Raji (cell line): Measurements from ENCODE around the gene MYADML2.
A peak's percentile ranks its signal among the peaks of the same experiment; 100 is the strongest.

Source experiments
- POLR2A ChIP-seq: IDR thresholded peaks from 2 replicates; pipeline ENCODE4 v1.6.1; 2011; ENCODE audit warnings: low read depth, low read length, control low read depth; ENCODE audit not compliant: insufficient read depth

The MYADML2 gene

GRCh38 chr17:81964081-81964849, 17.2 kb upstream of the MYADML2 start:
- TF ChIP-seq POLR2A = no peak

DNA sequence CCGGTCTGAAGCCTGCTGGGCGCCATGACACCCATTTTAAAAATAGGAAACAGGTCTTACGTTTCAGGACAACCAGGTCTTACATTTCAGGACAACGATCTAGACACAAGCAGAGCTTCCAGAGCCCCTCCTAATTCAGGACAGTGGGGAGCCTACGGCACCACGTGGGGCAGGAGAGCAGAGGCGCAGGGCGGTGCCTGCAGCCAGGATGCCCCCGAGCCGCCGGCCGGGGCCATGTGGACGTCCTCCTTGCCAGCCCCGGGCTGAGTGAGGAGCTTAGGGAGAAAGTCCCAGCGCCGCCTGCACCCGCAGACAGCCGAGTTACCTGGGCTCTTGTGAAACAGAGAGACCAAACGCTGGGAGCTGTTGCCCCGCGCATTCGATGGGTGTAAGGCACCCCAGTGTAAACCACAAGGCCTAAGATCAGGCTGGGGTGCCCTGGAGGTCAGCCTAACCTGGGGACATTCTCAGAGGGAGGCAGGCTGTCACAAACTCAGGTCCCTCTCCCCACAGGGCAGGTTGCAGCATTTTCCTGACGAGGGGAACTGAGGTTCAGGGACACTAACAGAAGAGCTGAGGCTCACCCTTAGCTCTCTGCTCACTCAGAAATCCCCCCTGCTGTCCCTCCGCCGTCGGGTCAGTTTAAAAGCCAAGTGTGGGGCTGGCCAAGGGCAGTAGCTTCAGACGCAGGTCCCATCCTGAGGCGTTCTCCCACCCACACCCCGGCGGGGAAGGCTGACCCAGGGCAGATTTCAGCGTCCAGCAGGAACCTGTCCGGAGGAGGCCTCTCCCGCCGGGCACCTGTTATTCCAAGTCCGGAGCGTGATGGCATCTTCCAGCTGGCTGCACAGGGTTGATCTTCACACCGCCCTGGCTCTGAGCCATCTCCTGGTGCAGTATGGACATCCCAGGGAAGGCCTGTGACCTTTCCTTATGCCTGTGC, 15.7 kb upstream of the MYADML2 start:
- no peak for TF ChIP-seq POLR2A

DNA sequence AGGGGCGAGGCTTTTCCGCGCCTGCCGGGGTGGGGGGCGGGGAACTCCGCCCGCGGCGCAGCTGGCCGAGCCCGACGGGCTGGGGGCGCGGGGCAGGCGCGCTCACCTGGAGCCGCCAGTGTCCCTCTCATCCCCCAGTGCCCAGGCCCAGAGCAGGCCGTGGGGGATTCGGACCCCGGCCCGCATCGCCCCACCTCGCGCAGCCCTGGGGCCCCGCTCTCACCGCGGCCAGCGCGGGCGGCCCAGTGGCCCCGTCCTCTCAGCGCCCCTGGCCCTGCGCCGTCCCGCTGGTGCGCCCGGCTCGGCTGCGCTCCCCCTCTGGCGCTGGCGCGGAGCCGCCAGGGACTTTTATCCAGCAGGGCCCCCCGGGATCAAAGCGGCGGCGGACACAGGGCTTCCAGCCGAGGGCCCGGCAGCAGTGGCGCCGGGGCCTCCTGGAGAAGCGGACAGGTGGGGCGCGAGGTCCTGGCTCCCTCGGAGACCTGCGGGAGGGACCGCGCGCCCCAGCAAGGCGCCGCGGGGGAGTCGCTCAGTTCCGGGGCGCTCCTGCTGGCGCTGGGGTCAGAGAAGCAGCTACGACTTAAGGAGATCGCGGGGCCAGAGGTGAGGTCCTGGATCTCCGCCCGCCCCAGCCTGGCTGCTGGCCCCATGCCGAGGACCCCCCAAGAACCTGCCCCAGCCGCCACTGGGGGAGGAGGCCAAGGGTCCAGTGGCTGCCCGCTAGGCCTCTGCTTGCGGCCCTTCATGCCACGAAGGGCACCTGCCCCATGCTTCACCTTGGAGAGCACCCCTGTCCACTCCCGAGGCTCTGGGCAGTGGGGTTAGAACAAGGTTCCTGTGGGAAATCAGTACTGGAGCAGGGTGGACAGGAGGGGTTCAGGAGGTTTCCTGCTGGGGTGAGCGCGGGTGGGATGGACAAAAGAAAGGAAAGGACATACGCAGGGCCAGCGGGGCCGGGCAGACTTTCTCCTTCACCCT, 14.8 kb upstream of the MYADML2 start:
- no peak for TF ChIP-seq POLR2A

- no peak for TF ChIP-seq POLR2A
These were observed 14.1 kb upstream of the MYADML2 start, which contains the start of gene NOTUM for GRCh38 chr17:81961087-81961511. NOTUM (minus strand) TSS chr17:81961187; CDS start chr17:81960909, 278 bp downstream.

GRCh38 chr17:81960130-81960958, 13.3 kb upstream of the MYADML2 start:
- no peak for TF ChIP-seq POLR2A

DNA sequence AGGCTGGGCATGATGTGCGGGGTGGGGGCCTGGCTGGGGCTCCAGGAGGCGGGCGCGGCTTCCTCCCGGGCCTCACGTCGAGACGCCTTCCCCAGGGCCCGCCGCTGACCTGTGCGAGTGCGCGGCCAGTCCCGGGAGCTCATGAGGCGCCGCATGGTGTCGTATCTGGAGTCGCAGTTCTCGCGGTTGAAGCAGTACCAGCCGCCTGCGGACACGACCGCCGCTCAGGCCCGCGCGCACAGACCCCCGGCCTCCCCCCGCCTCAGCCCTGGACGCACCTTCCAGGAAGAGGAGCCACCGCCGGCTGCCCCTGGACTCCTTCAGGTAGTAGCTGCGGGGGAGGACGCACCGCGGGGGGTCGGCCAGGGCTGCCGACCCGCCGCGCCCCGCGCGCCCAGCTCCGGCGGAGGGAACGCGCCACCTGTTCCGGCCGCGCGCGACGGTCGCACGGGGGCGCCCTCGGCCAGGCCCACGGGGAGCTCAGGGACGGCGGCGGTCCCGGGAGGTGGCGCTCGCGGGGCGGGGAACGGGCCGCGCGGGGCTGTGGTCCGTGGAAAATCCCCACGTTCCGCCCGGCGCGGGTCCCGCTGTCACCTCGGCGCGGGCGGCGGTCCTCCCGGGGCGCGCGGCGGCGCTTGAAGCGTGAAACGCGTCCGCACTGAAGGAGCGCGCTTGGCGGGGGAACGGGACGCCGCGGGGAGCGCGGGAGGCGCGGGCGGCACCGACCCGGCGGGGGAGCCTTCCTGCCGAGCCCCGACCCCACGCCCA, 12.5 kb upstream of the MYADML2 start:
- peak; percentile 21; the same call in 1 of the 2 replicates for TF ChIP-seq POLR2A

GRCh38 chr17:81958633-81959342, 11.8 kb upstream of the MYADML2 start:
- no peak for TF ChIP-seq POLR2A

DNA sequence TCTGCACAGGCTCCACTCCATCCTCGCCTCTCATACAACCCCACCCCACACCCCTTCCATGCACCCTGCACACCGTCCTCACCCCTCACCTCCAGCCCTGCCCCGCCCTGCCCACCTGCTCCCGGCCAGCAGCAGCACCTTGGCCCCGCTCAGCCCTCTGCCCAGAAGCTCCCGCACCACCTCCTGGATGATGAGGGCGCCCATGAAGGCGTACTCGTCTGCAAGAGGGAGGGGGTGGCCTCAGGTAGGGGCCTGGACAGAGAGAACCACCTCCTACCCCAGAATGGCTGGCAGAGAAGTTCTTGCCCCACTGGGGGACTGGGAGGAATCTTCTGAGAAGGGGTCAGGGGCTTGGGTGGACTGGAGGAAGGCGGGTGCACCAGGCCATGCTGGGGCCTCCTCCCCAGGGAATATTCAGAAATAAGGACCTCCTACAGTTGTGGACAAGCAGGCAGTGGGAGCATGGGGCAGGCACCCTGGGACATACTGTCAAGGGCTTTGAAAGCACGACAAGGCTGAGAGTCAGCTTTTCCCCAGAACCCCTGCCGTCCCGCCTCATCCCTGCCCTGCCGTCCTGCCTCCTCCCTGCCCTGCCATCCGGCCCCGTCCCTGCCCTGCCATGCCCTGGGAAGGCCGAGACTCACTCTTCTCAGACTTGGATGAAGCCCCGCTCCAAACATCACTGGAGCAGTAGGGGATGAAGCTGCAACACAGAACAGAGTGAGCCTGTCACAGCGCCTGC, 10.8 kb upstream of the MYADML2 start:
- no peak for TF ChIP-seq POLR2A

- no peak for TF ChIP-seq POLR2A
These were observed 9.9 kb upstream of the MYADML2 start for GRCh38 chr17:81956607-81957589.

- no peak for TF ChIP-seq POLR2A
These were observed 8.9 kb upstream of the MYADML2 start for GRCh38 chr17:81955756-81956544.
